ENCODE data around the gene ZNF76.

The ZNF76 gene

DNA sequence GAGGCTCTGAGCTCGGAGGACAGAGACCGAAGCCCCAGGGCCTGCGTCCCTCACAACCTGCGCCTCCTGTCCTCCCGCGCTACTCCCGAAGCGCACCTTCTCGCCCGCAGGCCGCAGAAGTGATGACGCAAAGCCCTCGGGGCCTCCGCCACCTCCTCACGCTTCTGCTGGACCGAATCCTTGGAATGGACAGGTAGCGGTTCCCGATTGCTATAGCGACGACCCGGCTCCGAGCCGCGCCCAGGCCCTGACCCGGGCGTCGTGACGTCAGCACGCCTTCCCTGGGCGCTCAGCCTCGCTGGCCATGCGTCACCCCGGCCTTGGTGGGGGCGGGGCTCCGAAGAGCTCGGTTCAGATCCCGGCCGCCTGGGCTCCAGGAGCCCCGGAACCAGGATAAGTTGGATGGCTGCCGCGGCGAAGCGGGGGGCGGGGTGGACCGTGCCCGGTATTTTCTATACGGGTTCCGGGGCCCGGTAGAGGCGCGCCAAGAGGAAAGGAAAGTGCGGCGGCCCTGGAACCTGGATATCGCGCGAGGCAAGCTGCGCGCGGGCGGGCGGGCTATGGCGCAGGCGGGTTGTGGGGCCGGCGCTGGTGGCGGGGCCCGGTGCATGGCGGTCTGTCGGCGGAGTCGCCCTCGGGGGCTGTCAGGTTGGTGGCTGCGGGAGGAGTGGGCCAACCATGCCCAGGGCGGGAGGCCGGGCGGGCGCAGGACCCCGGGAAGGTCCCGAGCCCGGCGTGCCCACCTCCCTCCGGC is at the start of gene ZNF76:
Gene ZNF76, plus strand, starts transcription at position 542 of the 754 bp plus-strand sequence. CDS start 21,417 bp downstream, outside the sequence.
- peak; percentile 79 for DNase-seq (ENCODE audit: low read depth)

DNA sequence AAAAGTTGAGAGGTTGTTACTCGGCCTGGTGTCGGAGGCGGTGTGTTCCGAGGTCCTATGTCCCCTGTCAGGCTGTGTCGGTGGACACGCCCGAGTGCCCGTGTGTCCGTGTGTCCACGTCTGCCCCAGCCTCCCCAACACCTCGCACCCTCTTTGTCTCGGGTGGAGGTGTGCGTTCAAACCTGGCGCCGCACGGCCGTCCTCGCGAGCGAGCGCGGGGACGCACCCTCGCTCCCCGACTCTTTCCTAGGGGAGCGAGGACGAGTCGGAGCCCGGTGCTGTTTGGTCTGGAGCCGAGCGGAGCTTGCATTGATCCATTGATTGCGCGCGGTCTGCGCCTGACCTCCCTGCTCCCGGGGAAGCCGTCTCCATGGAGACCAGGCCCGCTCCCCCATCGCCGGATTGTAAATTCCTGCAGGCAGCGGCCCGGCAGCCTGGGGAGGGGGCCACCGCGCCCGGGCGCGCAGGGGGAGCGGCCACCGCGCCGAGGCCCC is 46.2 kb upstream of the ZNF76 start:
- DNase-seq (ENCODE audit: low read depth) = no peak

DNA sequence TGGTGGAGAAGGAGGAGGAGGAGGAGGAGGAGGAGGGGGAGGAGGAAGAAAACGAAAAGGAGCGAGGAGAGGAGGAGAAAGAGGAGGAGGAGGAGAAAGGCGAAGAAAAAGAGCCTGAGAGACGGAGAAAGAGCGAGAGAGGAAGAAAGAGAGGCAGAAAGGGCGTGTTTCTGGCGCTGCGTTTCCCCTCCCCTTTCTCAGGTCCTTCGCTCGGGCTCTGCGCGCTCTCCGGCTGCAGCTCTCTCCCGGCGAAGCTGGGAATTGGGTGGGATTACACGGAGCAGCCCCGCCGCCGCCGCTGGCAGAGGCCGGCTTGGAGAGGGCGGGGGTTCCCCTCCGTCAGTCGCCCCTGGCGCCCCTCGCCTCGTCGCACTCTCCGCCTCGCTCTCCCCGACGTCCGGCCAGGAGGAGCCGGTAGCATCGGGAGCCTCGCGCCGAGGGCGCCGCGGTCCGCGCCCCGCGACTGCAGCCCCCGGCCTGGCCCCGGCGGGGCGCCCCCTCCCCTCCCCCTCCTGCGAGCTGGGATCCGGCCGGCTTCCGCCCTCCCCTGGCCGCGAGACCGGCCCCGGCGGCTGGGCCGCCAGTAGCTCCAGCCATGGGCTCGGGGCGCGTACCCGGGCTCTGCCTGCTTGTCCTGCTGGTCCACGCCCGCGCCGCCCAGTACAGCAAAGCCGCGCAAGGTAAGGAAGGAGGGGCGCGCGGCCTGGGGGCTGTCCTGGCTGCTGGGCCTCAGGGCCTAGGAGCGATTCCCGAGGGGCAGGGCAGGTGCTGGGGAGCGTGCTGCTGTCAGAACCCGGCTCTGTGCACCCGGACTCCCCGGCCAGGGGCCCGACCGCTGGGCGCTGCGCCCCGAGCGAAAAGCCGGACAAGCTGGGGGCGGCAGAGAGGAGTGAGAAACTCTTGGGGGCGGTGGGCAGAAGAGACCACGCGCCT is 45.4 kb upstream of the ZNF76 start, which contains the start of gene SCUBE3:
Gene SCUBE3, plus strand, starts transcription at position 133 of the 933 bp plus-strand sequence. Its CDS starts 463 bp downstream, at position 596.
- DNase-seq (ENCODE audit: low read depth) = no peak

DNA sequence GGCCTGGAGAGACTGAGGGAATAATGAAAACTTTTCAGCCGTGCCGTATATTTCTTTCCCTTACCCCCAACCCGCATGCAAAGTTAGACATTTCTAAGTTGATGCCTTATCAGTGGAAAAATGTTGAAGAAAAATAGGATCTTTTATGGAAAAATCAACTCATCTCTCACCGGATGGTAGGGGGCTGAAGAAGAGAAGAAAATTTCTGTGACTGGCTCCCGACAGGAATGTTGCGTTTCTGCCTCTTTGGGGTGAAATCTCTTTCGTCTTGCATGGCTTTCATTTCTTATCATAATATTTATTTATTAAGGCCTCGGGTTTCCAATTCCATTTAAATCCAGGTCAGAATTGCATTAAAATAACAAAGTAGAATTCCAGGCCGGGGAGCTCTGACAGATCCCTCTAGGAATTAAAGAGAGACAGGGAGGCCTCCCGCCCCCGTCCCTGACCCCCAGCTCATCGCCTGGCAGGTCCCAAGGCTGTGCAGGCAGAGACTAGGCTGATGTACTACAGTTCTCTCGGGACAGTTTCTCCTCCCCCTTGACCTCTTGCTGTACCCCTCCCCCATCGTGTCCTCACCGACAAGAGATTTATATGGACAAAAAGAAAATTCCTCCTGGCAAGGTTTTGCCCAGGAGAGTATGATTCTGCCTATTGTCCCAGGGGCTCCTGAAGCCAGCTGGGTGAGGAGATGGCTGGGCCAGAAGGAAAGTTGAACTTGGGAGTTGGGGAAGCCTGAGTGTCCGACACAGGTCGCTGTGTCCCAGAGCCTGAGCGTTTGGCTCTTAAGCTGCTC is 44.5 kb upstream of the ZNF76 start:
- DNase-seq (ENCODE audit: low read depth) = no peak

DNA sequence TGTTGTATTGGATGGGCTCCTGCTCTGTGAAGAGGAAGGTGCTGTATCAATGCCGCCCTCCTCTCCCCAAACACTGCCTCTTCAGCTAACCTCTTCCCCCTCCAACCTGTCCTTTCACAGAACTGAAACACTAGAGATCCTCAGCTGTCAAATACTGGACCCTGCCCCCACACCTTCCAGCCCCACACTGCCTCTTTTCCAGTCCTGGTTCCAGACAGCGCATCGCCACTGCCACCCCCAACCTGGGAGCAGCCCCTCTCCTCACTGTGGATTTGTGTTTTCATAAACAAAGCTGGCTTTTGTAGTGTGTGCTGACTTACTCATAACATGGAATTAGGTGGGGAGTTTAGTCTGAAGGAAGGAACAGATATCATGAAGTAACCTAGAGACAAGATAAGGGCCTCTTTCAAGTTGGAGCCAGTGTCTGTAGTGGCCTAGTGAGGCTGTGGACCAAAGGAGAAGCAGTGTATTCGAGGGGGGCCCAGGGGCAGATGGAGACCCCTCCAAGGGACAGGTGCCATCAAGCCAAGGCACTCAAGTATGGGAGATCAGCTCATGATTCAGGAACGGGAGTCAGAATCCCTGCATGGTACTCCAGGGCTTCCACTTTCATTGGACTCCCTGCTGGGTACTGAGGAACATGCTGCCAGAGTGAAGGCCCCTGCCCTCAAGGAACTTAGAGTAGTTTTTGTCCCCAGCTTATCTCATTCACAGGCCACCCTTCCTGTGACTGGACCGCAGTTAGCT is 43.7 kb upstream of the ZNF76 start:
- DNase-seq (ENCODE audit: low read depth) = no peak

DNA sequence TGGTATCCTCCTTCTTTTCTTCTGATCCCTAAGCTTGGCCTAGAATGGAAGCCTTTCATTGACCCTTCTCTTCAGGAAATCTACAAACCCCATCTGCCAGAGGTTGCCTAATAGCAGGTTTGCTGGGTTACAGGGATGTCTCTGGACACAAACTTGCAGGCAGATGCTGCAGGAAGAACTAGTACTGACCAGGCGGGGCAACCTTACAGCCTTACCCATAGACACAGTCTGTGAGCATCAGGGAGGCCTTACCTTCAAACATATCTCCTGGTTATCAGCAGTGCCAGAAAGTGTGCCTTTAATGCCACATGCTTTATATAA is 43.2 kb upstream of the ZNF76 start:
- no peak for DNase-seq (ENCODE audit: low read depth)

DNA sequence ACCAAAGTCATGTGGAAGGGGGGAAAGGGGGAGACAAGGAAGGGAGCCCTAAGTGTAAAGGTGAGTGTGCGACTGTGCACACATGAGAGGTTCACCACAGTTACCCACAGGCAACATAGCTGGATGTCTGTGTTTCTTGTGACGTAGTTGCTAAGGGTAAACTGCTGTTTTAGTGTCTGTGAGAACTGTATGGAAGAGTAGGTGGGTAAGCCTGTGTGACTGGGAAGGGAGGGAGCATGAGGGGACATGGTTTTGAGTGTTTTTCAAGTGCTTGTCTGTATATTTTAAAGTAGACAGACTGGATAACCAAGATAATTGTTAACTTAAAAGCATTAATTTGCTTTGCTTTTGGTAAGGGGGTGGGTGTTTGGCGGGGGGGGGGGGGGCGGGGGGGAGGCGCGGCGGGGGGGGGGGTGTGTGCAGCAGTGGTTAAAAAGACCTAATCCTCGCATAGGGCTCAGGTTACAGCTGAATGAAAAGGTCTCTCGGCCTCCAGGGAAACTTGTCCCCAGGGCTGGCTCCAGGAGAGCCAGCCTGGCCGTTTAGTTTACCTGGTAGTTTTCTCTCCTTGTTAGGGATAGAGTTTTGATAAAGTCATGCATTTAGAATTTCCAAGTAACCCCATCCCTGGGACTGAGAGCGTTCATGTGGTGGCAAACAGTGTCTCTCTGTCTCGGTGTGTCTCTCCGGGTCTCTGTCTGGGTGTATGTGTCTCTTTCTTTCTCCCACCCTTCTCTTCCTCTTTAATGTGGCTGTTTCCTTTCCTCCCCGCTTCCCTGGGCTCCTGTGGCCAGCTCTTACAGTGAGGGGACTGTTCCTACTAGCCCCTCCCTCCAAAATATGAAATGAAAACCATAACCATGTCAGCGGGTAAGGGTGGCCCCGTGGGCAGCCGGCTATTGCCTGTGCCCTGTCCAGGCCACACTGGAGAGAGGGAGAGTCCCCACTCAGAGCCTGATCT is 42.4 kb upstream of the ZNF76 start:
- no peak for DNase-seq (ENCODE audit: low read depth)

DNA sequence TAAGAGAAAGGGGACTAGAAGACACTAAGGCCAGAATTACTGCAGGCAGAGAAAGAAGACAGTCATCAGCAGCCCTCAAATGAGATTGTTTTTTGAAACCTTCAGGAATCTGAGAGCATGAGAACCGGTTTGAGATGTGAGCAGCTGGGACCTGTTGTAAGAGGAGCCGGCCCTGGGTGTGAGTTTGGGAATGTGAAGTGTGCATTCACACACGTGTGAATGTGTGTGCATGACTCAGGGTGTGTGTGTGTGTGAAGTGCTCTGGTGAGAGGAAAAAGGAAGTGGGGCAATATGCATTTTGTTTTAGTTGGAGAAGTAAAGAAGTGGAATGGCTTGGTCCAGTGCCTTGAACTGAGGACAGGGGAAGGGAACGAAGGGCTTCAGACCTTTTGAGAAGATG is 41.5 kb upstream of the ZNF76 start:
- no peak for DNase-seq (ENCODE audit: low read depth)

DNA sequence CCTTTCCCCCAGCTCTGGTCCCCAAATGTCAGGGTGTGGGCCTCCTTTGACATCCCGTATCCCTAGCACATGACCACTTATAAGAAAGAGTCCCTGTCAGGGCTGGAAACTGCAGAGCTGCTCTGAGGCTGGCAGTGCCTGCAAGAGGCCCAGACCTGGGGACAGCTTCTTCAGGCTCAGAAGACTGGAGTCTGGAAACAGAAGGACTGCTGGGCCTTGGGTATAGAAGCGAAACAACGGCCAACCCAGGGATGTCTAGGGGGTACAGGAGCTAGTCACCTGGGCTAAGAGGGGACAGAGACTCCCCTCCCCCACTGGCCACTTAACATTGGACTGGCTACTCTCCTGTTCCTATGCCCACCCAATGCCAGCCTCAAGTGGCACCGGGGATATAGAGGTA is 41.1 kb upstream of the ZNF76 start:
- DNase-seq (ENCODE audit: low read depth) = no peak

DNA sequence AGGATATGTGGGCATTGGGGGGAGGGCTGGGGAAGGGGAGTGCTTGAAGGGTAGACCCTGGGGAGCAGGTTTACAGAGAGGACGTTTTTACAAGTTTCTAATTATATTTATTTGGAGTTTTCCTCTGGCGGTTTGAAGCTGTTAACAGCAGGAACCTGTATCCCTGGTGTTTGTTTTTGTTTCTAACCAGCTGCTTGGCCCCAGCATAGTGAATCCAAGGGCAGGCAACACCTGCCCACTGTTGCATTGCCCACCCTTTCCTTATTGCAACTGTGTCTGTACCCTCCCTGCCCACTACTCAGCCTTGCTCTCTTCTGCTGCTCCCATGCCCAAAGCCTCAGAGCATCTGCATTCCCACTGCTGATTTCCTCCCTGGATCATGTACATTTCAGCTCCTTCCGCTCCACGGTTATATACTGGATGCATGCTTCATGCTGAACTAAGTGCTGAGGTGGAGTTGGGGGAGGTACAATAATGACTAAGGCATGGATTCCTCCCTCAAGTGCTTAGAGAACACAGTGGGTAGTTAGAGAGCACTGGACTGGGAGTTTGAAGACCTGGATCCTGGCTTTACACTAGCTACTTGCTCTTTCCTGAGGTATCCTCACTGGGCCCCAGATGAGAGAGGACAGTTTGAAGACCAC is 39.7 kb upstream of the ZNF76 start:
- DNase-seq (ENCODE audit: low read depth) = no peak

DNA sequence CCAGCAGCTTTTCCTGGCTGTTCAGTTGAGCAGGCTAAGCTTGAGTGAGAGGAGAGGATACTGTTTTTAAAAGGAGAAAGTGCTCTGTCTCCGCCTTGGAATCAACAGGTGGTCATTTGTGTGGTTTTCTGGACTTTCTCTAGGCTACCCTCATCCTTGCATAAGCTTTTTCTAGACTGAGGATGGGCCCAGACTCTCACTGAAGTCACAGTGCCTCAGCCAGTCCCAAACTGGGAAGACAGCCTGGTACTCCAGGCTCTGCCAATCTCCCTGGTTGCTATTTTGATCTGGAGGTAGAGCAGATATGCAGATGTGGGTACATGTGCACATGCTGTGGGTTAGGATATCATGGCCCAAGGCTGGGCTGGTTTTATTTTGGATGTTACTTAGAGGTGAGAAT is 38.8 kb upstream of the ZNF76 start:
- DNase-seq (ENCODE audit: low read depth) = no peak

DNA sequence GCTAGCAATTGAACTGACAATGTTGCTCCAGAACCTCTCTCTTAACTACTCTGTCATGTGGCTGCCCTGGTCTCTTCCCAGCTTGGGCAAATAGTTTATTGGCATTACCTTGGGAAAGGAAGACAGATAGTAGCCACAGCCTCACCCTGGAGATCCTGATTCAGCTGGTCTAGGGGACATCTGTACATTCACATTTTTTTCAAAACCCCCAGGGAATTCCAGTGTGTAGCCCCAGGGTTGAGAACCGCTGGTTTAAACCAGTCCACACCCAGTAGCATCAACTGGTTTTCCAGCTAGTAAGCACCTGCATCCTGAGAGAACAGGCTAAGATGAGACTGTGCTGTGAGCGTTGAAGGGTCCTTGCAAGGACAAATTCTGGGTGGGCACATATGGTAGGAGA is 36.1 kb upstream of the ZNF76 start:
- no peak for DNase-seq (ENCODE audit: low read depth)

DNA sequence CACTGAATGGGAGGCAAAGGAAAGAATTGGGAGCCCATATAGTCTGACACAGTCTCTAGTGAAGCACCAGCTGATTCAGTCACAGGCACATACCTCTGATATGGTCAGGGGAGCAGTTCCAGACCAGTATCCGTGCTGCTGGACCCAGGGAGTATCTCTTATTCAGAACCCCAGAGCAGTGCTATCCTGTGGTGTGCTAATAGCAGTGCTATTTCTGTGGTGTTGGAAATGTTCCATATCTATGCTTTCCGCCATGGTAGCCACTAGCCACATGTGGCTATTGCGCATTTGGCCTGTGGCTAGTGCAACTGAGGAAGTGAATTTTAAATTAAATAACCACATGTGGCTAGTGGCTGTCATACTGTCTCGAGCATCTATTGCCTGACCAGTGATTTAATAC is 34.8 kb upstream of the ZNF76 start:
- no peak for DNase-seq (ENCODE audit: low read depth)

DNA sequence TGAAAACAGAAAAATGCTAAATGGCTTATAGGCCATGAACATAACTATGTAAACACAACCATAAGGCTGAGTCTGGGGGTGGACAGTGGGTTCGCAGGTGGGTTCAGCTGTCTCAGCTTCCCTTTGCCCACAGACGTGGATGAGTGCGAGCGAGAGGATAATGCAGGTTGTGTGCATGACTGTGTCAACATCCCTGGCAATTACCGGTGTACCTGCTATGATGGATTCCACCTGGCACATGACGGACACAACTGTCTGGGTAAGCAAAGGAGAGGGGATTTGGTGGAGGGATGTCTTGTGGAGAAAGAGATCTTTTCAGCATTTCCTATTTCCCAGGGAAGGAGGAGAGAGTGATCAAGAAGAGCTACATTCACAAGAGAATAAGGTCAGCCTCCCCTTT is 31.1 kb upstream of the ZNF76 start:
- no peak for DNase-seq (ENCODE audit: low read depth)

DNA sequence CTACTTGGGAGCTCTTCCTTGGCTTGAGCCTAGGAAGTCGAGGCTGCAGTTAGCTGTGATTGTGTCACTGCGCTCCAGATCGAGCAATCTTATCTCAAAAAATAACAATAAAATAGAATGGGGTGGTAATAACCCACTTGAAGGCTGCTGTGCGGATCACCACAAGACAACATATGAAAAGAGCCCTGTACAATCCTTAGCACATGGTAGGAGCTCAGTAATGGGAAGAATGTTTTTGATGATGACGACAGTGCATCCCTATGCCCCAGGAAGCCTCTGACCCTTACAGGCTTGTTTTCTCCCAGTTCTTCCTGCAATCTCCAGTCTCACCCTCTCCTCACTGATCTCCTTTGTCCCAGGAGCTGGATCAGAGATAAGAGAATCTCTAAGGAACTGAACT is 30.2 kb upstream of the ZNF76 start:
- no peak for DNase-seq (ENCODE audit: low read depth)

DNA sequence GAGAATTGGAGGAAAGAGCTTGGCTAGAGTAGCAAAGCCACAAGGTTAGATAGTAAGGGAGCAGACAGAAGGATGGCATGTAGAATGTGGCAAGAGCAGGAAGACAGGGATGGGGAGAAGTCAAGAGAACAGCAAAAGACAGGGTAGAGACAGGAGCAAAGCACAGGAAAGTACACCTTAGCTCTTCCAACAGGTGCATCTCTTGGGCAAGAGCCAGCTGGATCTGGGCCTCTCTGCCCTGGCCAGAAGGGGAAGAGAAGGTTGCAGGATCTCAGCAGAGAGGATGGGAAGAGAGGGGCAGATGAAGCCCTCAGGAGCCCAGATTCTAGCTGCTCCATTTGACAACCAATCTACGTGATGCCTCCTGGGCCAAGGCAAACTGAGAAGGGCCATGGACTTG is 29.0 kb upstream of the ZNF76 start:
- DNase-seq (ENCODE audit: low read depth) = no peak

DNA sequence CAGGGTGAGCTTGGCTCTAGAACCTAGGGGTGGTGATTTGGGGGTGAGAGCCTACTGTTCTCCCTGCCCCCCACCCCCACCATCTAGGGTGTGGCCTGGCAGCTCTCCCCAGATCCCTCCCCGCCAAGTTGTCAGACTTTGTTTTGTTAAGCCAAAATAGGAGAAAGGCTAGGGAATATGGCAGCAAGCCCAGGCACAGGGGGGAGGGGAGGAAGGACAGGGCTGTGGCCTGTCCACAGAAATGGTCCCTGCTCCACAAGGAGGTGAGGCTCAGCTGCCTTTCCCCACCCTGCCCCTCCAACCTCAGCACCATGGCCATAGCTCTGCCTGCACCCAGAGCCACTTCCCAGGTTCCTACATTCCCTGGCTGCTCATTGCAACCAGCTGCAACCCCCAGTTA is 28.6 kb upstream of the ZNF76 start:
- no peak for DNase-seq (ENCODE audit: low read depth)

DNA sequence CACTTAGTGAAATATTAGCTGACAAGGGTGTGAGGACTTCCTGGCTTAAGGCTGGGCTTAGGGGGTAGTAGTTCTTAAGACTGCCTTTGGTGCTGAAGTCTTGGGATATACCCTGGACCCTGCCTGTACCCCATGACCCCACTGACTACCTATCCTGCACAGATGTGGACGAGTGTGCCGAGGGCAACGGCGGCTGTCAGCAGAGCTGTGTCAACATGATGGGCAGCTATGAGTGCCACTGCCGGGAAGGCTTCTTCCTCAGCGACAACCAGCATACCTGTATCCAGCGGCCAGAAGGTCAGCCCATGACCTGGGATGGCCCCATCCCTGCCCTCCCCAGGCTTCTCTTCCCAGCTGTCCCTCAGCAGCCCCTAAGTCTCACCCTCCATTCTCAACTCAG is 28.0 kb upstream of the ZNF76 start:
- no peak for DNase-seq (ENCODE audit: low read depth)

DNA sequence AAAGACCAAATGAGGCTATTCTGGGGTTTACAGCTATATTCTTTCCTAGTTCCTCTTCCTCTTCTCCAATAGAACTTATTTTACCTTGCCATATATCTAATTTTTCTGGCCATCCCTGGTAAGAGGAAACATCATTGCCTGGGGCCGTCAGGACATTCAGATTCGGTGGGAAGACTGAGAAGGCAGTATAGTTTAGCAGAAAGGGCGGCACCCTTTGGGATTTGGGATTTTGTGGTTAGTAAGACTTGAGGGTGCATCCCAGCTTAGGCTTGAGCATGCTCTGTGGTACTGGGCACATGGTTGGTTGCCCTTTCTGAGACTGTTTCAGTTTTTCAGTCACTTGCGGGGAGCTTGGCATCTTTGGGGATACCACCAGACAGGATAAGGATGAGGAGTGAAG is 24.6 kb upstream of the ZNF76 start:
- DNase-seq (ENCODE audit: low read depth) = no peak

DNA sequence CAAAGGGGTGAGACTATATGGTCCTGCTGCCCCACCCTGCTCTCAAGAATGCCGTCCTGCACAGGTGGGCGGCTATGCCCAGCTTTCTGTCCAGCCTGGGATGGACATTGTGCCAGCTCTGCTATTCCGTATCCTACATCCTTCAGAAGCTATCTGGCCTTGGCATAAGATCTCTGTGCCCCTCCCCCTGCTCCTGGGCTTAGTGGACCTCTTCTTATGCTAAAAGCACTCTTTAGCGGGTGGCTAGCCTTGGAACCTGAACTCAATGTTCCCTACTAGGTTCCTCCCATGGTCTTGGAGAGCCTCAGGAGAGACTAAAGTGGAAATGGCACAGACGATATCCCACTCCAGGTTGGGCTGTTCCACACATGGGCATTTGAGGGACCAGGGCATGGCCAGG is 23.3 kb upstream of the ZNF76 start:
- DNase-seq (ENCODE audit: low read depth) = no peak

Measured in stimulated activated CD8-positive, alpha-beta memory T cell treated with anti-CD3 and anti-CD28 coated beads, Interleukin-7, amount 100 ng/mL, for 24 hours (primary cell).